Measurements from ENCODE around the gene ITFG2.

DNA sequence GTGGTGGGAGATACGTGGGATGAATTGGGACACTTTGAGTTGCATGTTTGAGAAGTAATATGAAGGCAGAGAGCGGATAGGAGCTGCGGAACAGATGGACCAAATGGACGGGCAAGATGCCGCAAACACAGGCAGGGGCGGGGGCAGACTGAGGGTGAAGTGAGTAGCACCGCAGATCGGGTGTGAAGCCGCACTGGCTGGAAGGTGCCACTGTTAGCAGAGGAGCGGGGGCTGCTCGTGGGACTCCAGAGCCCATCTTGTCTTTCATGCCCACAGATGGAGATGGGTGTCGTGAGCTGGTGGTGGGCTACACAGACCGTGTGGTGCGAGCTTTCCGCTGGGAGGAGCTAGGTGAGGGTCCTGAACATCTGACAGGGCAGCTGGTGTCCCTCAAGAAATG lies 7.3 kb downstream of the ITFG2 start:
- TF ChIP-seq, protein P1, sequence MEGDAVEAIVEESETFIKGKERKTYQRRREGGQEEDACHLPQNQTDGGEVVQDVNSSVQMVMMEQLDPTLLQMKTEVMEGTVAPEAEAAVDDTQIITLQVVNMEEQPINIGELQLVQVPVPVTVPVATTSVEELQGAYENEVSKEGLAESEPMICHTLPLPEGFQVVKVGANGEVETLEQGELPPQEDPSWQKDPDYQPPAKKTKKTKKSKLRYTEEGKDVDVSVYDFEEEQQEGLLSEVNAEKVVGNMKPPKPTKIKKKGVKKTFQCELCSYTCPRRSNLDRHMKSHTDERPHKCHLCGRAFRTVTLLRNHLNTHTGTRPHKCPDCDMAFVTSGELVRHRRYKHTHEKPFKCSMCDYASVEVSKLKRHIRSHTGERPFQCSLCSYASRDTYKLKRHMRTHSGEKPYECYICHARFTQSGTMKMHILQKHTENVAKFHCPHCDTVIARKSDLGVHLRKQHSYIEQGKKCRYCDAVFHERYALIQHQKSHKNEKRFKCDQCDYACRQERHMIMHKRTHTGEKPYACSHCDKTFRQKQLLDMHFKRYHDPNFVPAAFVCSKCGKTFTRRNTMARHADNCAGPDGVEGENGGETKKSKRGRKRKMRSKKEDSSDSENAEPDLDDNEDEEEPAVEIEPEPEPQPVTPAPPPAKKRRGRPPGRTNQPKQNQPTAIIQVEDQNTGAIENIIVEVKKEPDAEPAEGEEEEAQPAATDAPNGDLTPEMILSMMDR (IDR thresholded peaks at IDR 0.05; ENCODE audit: low read depth, low read length, missing input control) = no peak
- TF ChIP-seq, protein P2, sequence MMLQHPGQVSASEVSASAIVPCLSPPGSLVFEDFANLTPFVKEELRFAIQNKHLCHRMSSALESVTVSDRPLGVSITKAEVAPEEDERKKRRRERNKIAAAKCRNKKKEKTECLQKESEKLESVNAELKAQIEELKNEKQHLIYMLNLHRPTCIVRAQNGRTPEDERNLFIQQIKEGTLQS (IDR thresholded peaks at IDR 0.05) = no peak
- TF ChIP-seq, protein P3, sequence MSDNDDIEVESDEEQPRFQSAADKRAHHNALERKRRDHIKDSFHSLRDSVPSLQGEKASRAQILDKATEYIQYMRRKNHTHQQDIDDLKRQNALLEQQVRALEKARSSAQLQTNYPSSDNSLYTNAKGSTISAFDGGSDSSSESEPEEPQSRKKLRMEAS (IDR thresholded peaks at IDR 0.05) = no peak
- TF ChIP-seq JUND (IDR thresholded peaks at IDR 0.05) (no peak), GABPA (IDR thresholded peaks at IDR 0.05 in 1 of 2, conservative IDR thresholded peaks at IDR 0.05 in 1 of 2) (no peak)
